HepG2 (cell line): ENCODE measurements around the gene CIROP. TPM values are rescaled to one million over a fixed set of nuclear protein-coding genes. Genes with fewer than 3 reads are reported as not detected.

ENCODE experiments used
- IKZF4 ChIP-seq: sonication (generic); formaldehyde crosslinking; IDR thresholded peaks from 2 replicates; pipeline ENCODE4 v1.5.1; 2020; ENCODE audit warnings: borderline replicate concordance, mild to moderate bottlenecking, low read depth, missing genetic modification reagents; ENCODE audit errors: not compliant biosample characterization
- KLF9 ChIP-seq: IDR thresholded peaks from 2 replicates; pipeline ENCODE4 v1.6.1; 2016; ENCODE audit warnings: low read depth
- POLR2AphosphoS5 ChIP-seq: IDR thresholded peaks from 2 replicates; pipeline ENCODE4 v1.6.1; 2012; ENCODE audit warnings: low read depth, low read length
- RFXANK ChIP-seq: IDR thresholded peaks from 2 replicates; pipeline ENCODE4 v1.6.1; 2016
- ZBTB7A ChIP-seq: sonication (generic); formaldehyde crosslinking; IDR thresholded peaks from 2 replicates; pipeline ENCODE4 v1.8.0; 2022; ENCODE audit warnings: mild to moderate bottlenecking, missing genetic modification reagents
- ZFX ChIP-seq: sonication (generic); formaldehyde crosslinking; IDR thresholded peaks from 2 replicates; pipeline ENCODE4 v1.4.0; 2020; ENCODE audit warnings: mild to moderate bottlenecking, low read depth, missing genetic modification reagents, moderate library complexity
- ZNF136 ChIP-seq: sonication (generic); formaldehyde crosslinking; IDR thresholded peaks from 2 replicates; pipeline ENCODE4 v1.8.1; 2022; ENCODE audit warnings: low read depth, mild to moderate bottlenecking, moderate library complexity, missing genetic modification reagents
- ZNF34 ChIP-seq: sonication (generic); formaldehyde crosslinking; IDR thresholded peaks from 2 replicates; pipeline ENCODE4 v1.4.0; 2020; ENCODE audit warnings: mild to moderate bottlenecking, missing genetic modification reagents, borderline replicate concordance
- ZNF749 ChIP-seq: sonication (generic); formaldehyde crosslinking; IDR thresholded peaks from 2 replicates; pipeline ENCODE4 v1.8.0; 2022; ENCODE audit warnings: mild to moderate bottlenecking, missing genetic modification reagents, moderate library complexity, borderline replicate concordance
- ZNF775 ChIP-seq: sonication (generic); formaldehyde crosslinking; IDR thresholded peaks from 2 replicates; pipeline ENCODE4 v1.4.0; 2020; ENCODE audit warnings: missing genetic modification reagents, mild to moderate bottlenecking, moderate library complexity, borderline replicate concordance
- polyA plus RNA-seq, 8 experiments: library from polyadenylated mRNA; depleted of rRNA in 3 of 8; stranded (reverse) in 7 of 8; unstranded in 1 of 8; fragments of >200 nt; fragmentation: Illumina TruSeq in 4 of 8; extraction: Trizol in 4 of 8; gene quantifications; 2 replicates each; pipeline versions ENCODE4 v1.2.1 to v1.2.3, GENCODE V29; 2011 to 2016; ENCODE audit warnings: low read depth in 4 of 8, missing spikeins in 1 of 8, mixed read lengths in 1 of 8; ENCODE audit not compliant: insufficient read depth in 1 of 8
- total RNA-seq, 5 experiments: library from RNA; depleted of rRNA; stranded (reverse); fragments of >200 nt; fragmentation: Illumina TruSeq; extraction: Trizol; gene quantifications; 2 replicates each; pipeline ENCODE4 v1.2.3, GENCODE V29; 2016; ENCODE audit warnings: low read depth in 1 of 5
- TF ChIP-seq, protein P1 (sequence below): sonication (generic); formaldehyde crosslinking; IDR thresholded peaks from 2 replicates; pipeline ENCODE4 v1.9.0; 2021; ENCODE audit warnings: mild to moderate bottlenecking, missing genetic modification reagents
- TF ChIP-seq, protein P2 (sequence below): sonication (generic); formaldehyde crosslinking; IDR thresholded peaks from 2 replicates; pipeline ENCODE4 v1.4.0; 2020; ENCODE audit warnings: low read depth, mild to moderate bottlenecking, missing genetic modification reagents
- TF ChIP-seq, protein P3 (sequence below): sonication (generic); formaldehyde crosslinking; IDR thresholded peaks from 2 replicates; pipeline ENCODE4 v1.4.0; 2020; ENCODE audit warnings: missing genetic modification reagents
- TF ChIP-seq, protein P4 (sequence below): sonication (generic); formaldehyde crosslinking; IDR thresholded peaks from 2 replicates; pipeline ENCODE4 v1.4.0; 2020; ENCODE audit warnings: missing genetic modification reagents, borderline replicate concordance

CIROP gene
- total and polyA plus RNA-seq, 2 of the 13 experiments (the other 11 are each of a cell fraction or from before 2014, with no cell fraction given): 0.07 TPM; not detected in 1

DNA sequence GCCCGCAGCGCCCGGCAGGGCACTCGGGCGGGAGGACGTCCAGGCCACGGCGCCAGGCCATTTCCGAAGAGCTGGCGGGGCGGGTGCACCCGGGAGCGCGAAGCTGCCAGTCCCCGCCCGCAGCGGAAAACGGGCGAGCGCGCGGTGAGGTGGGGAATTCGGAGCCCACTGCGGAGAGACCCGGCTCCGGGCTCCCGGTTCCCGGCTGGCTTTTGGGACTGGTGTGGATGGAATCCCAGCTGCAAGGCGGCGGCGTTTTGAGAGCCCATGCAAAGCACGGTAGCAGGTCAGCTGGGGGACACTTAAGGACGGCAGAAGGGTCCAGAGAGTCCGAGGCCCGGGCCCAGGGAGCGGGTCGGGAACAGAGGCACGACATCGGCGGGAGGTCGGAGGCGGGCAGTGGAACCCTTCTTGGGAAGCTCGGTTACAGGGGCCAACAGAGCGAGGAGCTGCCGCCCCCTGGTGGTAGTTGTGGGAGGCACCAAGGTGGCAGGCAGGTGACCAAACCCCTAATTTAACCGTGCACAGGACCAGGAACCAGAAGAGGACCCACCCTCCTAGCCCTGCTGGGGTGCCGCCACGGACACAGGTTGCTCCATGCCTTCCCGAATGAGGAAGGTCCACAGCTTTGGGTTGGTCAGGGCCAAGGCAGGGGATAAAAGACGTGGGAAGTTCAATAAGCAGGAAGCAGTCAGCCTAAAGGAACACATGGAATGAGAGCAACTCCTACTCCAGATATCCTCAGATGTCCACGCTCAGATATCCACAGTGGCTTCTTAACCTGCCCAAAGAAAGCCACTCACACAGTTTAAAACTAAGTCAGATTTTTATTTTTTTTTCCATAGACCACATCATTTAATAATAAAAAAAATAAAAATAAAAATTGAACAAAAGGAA is 46.8 kb downstream of the CIROP start (continued):
- TF ChIP-seq, protein P1, sequence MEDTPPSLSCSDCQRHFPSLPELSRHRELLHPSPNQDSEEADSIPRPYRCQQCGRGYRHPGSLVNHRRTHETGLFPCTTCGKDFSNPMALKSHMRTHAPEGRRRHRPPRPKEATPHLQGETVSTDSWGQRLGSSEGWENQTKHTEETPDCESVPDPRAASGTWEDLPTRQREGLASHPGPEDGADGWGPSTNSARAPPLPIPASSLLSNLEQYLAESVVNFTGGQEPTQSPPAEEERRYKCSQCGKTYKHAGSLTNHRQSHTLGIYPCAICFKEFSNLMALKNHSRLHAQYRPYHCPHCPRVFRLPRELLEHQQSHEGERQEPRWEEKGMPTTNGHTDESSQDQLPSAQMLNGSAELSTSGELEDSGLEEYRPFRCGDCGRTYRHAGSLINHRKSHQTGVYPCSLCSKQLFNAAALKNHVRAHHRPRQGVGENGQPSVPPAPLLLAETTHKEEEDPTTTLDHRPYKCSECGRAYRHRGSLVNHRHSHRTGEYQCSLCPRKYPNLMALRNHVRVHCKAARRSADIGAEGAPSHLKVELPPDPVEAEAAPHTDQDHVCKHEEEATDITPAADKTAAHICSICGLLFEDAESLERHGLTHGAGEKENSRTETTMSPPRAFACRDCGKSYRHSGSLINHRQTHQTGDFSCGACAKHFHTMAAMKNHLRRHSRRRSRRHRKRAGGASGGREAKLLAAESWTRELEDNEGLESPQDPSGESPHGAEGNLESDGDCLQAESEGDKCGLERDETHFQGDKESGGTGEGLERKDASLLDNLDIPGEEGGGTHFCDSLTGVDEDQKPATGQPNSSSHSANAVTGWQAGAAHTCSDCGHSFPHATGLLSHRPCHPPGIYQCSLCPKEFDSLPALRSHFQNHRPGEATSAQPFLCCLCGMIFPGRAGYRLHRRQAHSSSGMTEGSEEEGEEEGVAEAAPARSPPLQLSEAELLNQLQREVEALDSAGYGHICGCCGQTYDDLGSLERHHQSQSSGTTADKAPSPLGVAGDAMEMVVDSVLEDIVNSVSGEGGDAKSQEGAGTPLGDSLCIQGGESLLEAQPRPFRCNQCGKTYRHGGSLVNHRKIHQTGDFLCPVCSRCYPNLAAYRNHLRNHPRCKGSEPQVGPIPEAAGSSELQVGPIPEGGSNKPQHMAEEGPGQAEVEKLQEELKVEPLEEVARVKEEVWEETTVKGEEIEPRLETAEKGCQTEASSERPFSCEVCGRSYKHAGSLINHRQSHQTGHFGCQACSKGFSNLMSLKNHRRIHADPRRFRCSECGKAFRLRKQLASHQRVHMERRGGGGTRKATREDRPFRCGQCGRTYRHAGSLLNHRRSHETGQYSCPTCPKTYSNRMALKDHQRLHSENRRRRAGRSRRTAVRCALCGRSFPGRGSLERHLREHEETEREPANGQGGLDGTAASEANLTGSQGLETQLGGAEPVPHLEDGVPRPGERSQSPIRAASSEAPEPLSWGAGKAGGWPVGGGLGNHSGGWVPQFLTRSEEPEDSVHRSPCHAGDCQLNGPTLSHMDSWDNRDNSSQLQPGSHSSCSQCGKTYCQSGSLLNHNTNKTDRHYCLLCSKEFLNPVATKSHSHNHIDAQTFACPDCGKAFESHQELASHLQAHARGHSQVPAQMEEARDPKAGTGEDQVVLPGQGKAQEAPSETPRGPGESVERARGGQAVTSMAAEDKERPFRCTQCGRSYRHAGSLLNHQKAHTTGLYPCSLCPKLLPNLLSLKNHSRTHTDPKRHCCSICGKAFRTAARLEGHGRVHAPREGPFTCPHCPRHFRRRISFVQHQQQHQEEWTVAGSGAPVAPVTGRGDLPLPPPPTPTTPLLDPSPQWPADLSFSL (CRISPR knock-in tag): peak; percentile 51; the same call in 1 of the 2 replicates
- TF ChIP-seq ZFX (CRISPR knock-in tag) (peak; percentile 79), ZNF136 (CRISPR knock-in tag) (0 out of 2 replicates have a peak, but pooled peaks have one; percentile 21), RFXANK (CRISPR knock-in tag) (peak; percentile 73; the same call in 1 of the 2 replicates), POLR2AphosphoS5 (peak; percentile 87), ZBTB7A (CRISPR knock-in tag) (no peak; the same call in none of the 2 replicates), ZNF775 (CRISPR knock-in tag) (peak; percentile 88), IKZF4 (CRISPR knock-in tag) (peak; percentile 66), ZNF34 (CRISPR knock-in tag) (peak; percentile 94), KLF9 (CRISPR knock-in tag) (no peak), ZNF749 (peak; percentile 78; the same call in 1 of the 2 replicates)
- TF ChIP-seq, protein P2, sequence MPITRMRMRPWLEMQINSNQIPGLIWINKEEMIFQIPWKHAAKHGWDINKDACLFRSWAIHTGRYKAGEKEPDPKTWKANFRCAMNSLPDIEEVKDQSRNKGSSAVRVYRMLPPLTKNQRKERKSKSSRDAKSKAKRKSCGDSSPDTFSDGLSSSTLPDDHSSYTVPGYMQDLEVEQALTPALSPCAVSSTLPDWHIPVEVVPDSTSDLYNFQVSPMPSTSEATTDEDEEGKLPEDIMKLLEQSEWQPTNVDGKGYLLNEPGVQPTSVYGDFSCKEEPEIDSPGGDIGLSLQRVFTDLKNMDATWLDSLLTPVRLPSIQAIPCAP (CRISPR knock-in tag): no peak
- TF ChIP-seq, protein P3, sequence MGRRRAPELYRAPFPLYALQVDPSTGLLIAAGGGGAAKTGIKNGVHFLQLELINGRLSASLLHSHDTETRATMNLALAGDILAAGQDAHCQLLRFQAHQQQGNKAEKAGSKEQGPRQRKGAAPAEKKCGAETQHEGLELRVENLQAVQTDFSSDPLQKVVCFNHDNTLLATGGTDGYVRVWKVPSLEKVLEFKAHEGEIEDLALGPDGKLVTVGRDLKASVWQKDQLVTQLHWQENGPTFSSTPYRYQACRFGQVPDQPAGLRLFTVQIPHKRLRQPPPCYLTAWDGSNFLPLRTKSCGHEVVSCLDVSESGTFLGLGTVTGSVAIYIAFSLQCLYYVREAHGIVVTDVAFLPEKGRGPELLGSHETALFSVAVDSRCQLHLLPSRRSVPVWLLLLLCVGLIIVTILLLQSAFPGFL: 0 out of 2 replicates have a peak, but pooled peaks have one; percentile 92
- TF ChIP-seq, protein P4, sequence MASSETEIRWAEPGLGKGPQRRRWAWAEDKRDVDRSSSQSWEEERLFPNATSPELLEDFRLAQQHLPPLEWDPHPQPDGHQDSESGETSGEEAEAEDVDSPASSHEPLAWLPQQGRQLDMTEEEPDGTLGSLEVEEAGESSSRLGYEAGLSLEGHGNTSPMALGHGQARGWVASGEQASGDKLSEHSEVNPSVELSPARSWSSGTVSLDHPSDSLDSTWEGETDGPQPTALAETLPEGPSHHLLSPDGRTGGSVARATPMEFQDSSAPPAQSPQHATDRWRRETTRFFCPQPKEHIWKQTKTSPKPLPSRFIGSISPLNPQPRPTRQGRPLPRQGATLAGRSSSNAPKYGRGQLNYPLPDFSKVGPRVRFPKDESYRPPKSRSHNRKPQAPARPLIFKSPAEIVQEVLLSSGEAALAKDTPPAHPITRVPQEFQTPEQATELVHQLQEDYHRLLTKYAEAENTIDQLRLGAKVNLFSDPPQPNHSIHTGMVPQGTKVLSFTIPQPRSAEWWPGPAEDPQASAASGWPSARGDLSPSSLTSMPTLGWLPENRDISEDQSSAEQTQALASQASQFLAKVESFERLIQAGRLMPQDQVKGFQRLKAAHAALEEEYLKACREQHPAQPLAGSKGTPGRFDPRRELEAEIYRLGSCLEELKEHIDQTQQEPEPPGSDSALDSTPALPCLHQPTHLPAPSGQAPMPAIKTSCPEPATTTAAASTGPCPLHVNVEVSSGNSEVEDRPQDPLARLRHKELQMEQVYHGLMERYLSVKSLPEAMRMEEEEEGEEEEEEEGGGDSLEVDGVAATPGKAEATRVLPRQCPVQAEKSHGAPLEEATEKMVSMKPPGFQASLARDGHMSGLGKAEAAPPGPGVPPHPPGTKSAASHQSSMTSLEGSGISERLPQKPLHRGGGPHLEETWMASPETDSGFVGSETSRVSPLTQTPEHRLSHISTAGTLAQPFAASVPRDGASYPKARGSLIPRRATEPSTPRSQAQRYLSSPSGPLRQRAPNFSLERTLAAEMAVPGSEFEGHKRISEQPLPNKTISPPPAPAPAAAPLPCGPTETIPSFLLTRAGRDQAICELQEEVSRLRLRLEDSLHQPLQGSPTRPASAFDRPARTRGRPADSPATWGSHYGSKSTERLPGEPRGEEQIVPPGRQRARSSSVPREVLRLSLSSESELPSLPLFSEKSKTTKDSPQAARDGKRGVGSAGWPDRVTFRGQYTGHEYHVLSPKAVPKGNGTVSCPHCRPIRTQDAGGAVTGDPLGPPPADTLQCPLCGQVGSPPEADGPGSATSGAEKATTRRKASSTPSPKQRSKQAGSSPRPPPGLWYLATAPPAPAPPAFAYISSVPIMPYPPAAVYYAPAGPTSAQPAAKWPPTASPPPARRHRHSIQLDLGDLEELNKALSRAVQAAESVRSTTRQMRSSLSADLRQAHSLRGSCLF: no peak
